HepG2 (cell line): ENCODE data around the gene GAL3ST2. TPM values are rescaled to one million over a fixed set of nuclear protein-coding genes. Genes with fewer than 3 reads are reported as not detected.
A peak's percentile ranks its signal among the peaks of the same experiment; 100 is the strongest.

Experiments
- CCAR2 ChIP-seq: fragments of 200-400 bp; formaldehyde crosslinking; optimal IDR thresholded peaks from 2 replicates; pipeline ENCODE3; 2018; ENCODE audit warnings: low read depth, mild to moderate bottlenecking, low read length, moderate library complexity
- DNMT1 ChIP-seq: sonication (generic); formaldehyde crosslinking; IDR thresholded peaks from 2 replicates; pipeline ENCODE4 v1.5.1; 2020; ENCODE audit warnings: mild to moderate bottlenecking, missing genetic modification reagents
- FOXJ3 ChIP-seq: sonication (generic); formaldehyde crosslinking; IDR thresholded peaks from 2 replicates; pipeline ENCODE4 v1.4.0; 2020; ENCODE audit warnings: missing genetic modification reagents, mild to moderate bottlenecking, borderline replicate concordance
- KLF15 ChIP-seq: sonication (generic); formaldehyde crosslinking; IDR thresholded peaks from 2 replicates; pipeline ENCODE4 v1.8.1; 2023; ENCODE audit warnings: borderline replicate concordance, mild to moderate bottlenecking, inconsistent platforms, missing genetic modification reagents, mixed read lengths
- MAZ ChIP-seq, 2 experiments: sonication (generic) in 1 of 2; formaldehyde crosslinking in 1 of 2; IDR thresholded peaks; 2 replicates each; pipeline versions ENCODE4 v1.5.0 to v1.6.1; 2012 to 2020; ENCODE audit warnings: low read depth in 2 of 2, mild to moderate bottlenecking in 2 of 2, borderline replicate concordance in 1 of 2, improper control_type of control experiment in 1 of 2, low read length in 1 of 2, missing genetic modification reagents in 1 of 2, moderate library complexity in 1 of 2
- MEIS1 ChIP-seq: sonication (generic); formaldehyde crosslinking; IDR thresholded peaks from 2 replicates; pipeline ENCODE4 v1.9.0; 2021; ENCODE audit warnings: mild to moderate bottlenecking, missing genetic modification reagents, moderate library complexity, borderline replicate concordance
- MTA1 ChIP-seq: sonication (generic); formaldehyde crosslinking; IDR thresholded peaks from 2 replicates; pipeline ENCODE4 v1.4.0; 2020; ENCODE audit warnings: missing genetic modification reagents, mild to moderate bottlenecking, borderline replicate concordance
- MXD1 ChIP-seq: sonication (generic); formaldehyde crosslinking; IDR thresholded peaks from 2 replicates; pipeline ENCODE4 v1.4.0; 2020; ENCODE audit warnings: mild to moderate bottlenecking, missing genetic modification reagents
- MYC ChIP-seq: sonication (generic); formaldehyde crosslinking; IDR thresholded peaks from 2 replicates; pipeline ENCODE4 v1.9.0; 2021; ENCODE audit warnings: missing genetic modification reagents, borderline replicate concordance
- RBM22 ChIP-seq: fragments of 200-400 bp; formaldehyde crosslinking; optimal IDR thresholded peaks from 2 replicates; pipeline ENCODE3; 2017; ENCODE audit warnings: mild to moderate bottlenecking, low read length, moderate library complexity
- SAFB2 ChIP-seq: sonication (generic); formaldehyde crosslinking; IDR thresholded peaks from 2 replicates; pipeline ENCODE4 v1.5.1; 2020; ENCODE audit warnings: missing genetic modification reagents, low read depth, mild to moderate bottlenecking, borderline replicate concordance
- SNAPC2 ChIP-seq: sonication (generic); formaldehyde crosslinking; IDR thresholded peaks from 2 replicates; pipeline ENCODE4 v1.8.1; 2022; ENCODE audit warnings: mild to moderate bottlenecking, missing genetic modification reagents
- TAF15 ChIP-seq: fragments of 200-400 bp; formaldehyde crosslinking; IDR thresholded peaks from one replicate; pipeline ENCODE4 v1.6.1; 2018; ENCODE audit warnings: mild to moderate bottlenecking, low read depth, low read length; ENCODE audit not compliant: poor library complexity, severe bottlenecking
- ZBTB21 ChIP-seq: sonication (generic); formaldehyde crosslinking; IDR thresholded peaks from 2 replicates; pipeline ENCODE4 v1.4.0; 2020; ENCODE audit warnings: missing genetic modification reagents
- ZBTB34 ChIP-seq: sonication (generic); formaldehyde crosslinking; IDR thresholded peaks from 2 replicates; pipeline ENCODE4 v1.8.0; 2022; ENCODE audit warnings: mild to moderate bottlenecking, missing genetic modification reagents
- ZBTB38 ChIP-seq: sonication (generic); formaldehyde crosslinking; IDR thresholded peaks from 2 replicates; pipeline ENCODE4 v1.5.1; 2020; ENCODE audit warnings: mild to moderate bottlenecking, missing genetic modification reagents
- ZNF230 ChIP-seq: sonication (generic); formaldehyde crosslinking; IDR thresholded peaks from 2 replicates; pipeline ENCODE4 v1.4.0; 2020; ENCODE audit warnings: mild to moderate bottlenecking, missing genetic modification reagents
- ZNF496 ChIP-seq: sonication (generic); formaldehyde crosslinking; IDR thresholded peaks from 2 replicates; pipeline ENCODE4 v1.8.1; 2023; ENCODE audit warnings: mild to moderate bottlenecking, moderate library complexity, missing genetic modification reagents; ENCODE audit not compliant: insufficient replicate concordance
- ZNF768 ChIP-seq: sonication (generic); formaldehyde crosslinking; IDR thresholded peaks from 2 replicates; pipeline ENCODE4 v1.4.0; 2020; ENCODE audit warnings: missing genetic modification reagents
- polyA plus RNA-seq, 8 experiments: library from polyadenylated mRNA; depleted of rRNA in 3 of 8; stranded (reverse) in 7 of 8; unstranded in 1 of 8; fragments of >200 nt; fragmentation: Illumina TruSeq in 4 of 8; extraction: Trizol in 4 of 8; gene quantifications; 2 replicates each; pipeline versions ENCODE4 v1.2.1 to v1.2.3, GENCODE V29; 2011 to 2016; ENCODE audit warnings: low read depth in 4 of 8, missing spikeins in 1 of 8, mixed read lengths in 1 of 8; ENCODE audit not compliant: insufficient read depth in 1 of 8
- total RNA-seq, 5 experiments: library from RNA; depleted of rRNA; stranded (reverse); fragments of >200 nt; fragmentation: Illumina TruSeq; extraction: Trizol; gene quantifications; 2 replicates each; pipeline ENCODE4 v1.2.3, GENCODE V29; 2016; ENCODE audit warnings: low read depth in 1 of 5

Gene GAL3ST2
- total and polyA plus RNA-seq, 2 of the 13 experiments (the other 11 are each of a cell fraction or from before 2014, with no cell fraction given), result 0.17 to 0.20 TPM

GRCh38 chr2:241775223-241776177, 1.1 kb upstream of the GAL3ST2 start (continued):
- TF ChIP-seq ZBTB38 (CRISPR knock-in tag), result no peak
- no peak for TF ChIP-seq CCAR2
- TF ChIP-seq RBM22, result no peak
- TF ChIP-seq ZNF230 (CRISPR knock-in tag), result no peak
- no peak for TF ChIP-seq MAZ (IDR thresholded peaks at IDR 0.05; ENCODE audit: borderline replicate concordance, low read depth, low read length)
- TF ChIP-seq MAZ (CRISPR knock-in tag; IDR thresholded peaks at IDR 0.05; ENCODE audit: low read depth), result peak; percentile 65; the same call in 1 of the 2 replicates
- no peak; the same call in 1 of the 2 replicates for TF ChIP-seq MYC (CRISPR knock-in tag)
- TF ChIP-seq MXD1 (CRISPR knock-in tag), result peak; percentile 29; the same call in 1 of the 2 replicates
- TF ChIP-seq SNAPC2, result no peak
- TF ChIP-seq FOXJ3 (CRISPR knock-in tag), result no peak
- TF ChIP-seq KLF15, result no peak
- no peak for TF ChIP-seq DNMT1 (CRISPR knock-in tag)
- peak; percentile 77; the same call in 1 of the 2 replicates for TF ChIP-seq MTA1 (CRISPR knock-in tag)
- TF ChIP-seq TAF15, result no peak
- 0 out of 2 replicates have a peak, but pooled peaks have one; percentile 16 for TF ChIP-seq ZNF768 (CRISPR knock-in tag)
- no peak for TF ChIP-seq ZNF496 (CRISPR knock-in tag)
- TF ChIP-seq ZBTB34 (CRISPR knock-in tag), result peak; percentile 59; the same call in 1 of the 2 replicates
- TF ChIP-seq ZBTB21 (CRISPR knock-in tag), result no peak
- no peak for TF ChIP-seq SAFB2 (CRISPR knock-in tag)
- no peak for TF ChIP-seq MEIS1 (CRISPR knock-in tag)
